WI38 (cell line): ENCODE measurements around the gene RHBDF1.

Experiments used
- H3K4me3 ChIP-seq: 2 replicates; pipeline ENCODE4 v1.5.1; 2011; ENCODE audit warnings: low read depth, mild to moderate bottlenecking, control low read depth, low read length
- CTCF ChIP-seq: IDR thresholded peaks from 2 replicates; pipeline ENCODE4 v1.5.1; 2012; ENCODE audit warnings: low read depth, mild to moderate bottlenecking, control low read depth, low read length

RHBDF1 gene

DNA sequence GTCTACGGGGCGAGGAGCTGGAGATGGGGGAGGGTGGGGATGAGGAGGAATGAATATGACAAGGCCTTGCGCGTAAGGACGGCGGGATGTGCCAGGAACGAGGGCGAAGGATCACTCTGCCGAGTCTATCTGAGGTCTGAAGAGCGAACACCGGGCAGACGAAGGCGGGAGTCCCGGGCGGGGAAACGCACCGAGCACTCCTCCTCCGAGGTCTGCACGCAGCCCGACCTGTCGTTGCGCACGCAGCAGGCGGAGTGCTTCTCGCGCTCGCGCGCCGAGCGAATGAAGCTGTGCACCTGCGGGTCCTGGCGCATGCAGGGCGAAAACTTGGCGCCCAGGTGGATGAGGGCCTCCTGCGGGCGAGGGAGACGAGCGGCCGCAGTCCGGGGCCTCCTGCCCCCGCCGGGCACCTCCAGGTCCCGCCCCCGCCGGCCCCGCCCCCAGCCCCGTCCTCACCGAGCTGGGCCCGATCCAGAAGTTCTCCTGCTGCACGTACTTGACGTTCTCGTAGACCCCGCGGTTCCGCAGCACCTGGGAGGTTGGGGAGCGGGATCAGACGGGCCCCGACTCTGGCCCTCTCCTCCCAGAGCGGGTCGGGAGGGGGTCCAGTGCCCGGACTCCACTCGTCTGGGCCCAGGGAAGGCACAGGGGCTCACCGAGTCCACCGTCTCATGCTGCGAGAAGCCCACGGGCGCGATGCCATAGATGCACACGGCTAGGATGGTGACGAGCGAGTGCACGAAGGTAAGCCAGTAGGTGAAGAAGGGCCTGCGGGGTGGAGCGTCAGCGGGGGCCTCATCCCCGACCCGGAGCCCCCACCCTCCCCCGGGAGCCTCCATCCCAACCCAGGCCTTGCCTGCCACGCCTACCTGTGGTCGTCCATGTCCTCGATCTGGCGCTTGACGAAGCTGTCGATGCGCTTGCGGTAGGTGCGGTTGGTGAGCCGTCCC, 11.2 kb downstream of the RHBDF1 start:
- no peak for TF ChIP-seq CTCF
- no peak overlapping the region for H3K4me3 ChIP-seq

DNA sequence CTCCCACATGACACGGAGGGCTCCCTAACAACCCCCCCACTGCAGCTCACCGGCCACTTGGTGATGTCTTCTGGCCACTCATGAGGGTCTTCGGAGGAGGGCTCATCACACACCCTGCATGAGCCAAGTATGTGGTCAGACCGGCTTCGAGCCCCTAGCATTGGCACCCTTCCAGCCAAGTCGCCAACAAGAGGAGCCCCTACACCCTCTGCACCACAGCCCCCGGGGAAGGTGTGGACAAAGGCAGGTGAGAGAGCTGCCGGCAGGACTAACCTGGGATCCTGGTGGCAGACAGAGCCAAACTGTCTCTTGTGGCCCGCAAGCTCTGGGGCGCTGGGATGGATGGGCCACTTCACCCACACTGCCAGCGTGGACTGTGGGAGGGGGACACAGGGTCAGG, 12.3 kb downstream of the RHBDF1 start:
- H3K4me3 ChIP-seq = no peak overlapping the region
- no peak for TF ChIP-seq CTCF

DNA sequence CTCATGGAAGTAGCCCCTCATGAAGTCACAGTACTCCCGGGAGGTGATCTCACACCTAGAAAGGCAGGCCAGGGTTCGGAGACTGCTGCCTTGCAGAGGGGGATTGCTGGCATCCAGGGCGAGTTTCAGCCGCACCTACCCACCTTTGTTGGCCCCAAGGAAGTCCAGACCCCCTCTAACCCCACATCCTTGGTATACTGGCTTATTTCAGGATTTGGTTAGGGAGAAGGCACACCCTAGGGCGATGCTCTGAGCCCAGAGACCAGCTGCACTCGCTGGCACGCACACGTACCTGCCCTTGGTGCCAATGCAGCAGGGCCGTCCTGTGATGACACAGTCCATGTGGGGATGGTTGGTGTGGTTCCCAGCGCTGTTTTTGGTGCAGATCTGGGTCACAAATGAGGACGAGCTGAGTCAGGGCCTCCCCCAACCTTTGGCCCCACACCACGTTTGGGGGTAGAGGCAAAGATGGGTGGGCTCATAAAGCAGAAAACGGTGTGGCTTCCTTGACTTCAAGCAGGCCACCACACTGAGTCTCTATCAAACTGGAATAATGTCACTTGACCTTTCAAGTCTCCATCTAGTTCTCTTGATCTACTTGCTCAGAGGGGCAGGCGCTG, 12.9 kb downstream of the RHBDF1 start:
- TF ChIP-seq CTCF = no peak

DNA sequence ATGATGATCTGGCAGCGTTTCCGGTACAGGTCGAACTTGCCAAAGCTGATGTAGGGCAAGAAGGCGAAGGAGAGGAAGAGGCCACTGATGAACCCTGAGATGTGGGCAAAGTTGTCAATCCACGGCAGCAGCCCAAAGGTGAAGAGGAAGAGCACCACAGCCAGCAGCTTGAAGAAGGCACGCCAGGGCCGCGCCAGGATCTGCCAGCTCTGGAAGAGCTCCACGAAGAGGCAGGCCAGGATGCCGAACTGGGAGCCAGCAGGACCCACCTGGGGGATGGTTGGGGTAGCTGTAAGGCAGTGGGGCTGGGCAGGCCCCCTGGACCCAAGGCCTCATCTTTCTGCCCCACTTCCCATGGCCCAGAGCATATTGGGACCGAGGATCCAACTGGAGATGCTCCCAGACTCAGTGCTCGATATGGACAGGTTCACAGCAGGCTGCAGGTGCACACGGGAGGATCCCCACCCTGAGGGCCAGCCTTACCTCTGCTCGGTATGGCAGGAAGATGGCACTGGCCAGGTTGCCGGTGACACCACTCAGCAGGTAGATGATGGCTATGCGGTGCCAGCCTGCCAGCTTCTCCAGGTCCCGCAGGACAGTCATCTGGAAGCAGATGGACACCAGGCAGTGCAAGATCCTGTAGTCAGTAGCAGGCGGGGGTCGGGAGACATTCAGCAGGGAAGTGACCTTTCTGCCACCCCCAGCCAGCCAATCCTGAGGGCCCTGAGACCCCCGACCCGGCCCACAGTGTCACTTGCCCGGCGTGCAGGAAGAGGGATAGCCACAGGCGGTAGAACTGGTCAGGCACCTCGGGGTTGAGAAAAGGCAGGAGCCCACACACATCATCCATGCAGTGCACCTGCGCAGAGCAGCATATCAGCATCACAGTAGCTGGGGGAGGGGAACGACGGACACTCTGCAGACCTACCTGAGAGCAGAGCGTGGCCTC, 13.7 kb downstream of the RHBDF1 start:
- no peak for TF ChIP-seq CTCF
- H3K4me3 ChIP-seq = no peak overlapping the region

More for the DNA sequence above, 12.9 kb downstream of the RHBDF1 start:
- no peak overlapping the region for H3K4me3 ChIP-seq

GRCh38 chr16:57711-58110, 14.7 kb downstream of the RHBDF1 start:
- TF ChIP-seq CTCF = no peak

GRCh38 chr16:56231-56927, 16.1 kb downstream of the RHBDF1 start:
- H3K4me3 ChIP-seq = no peak overlapping the region
- no peak for TF ChIP-seq CTCF

More at GRCh38 chr16:57711-58110, 14.7 kb downstream of the RHBDF1 start:
- H3K4me3 ChIP-seq = no peak overlapping the region
